A673 (cell line): Measurements from ENCODE around the gene LIX1. TPM values are rescaled to one million over a fixed set of nuclear protein-coding genes. Genes with fewer than 3 reads are reported as not detected.

Experiments used
- BruUV-seq: library from RNA; stranded (reverse); fragments of 400-500 nt; replicated peaks from 2 replicates; lab custom pipeline; 2021; lab: Mats Ljungman, UMichigan
- CTCF ChIA-PET: fragments of 300-600 bp; sonication (Branson Sonifier 250); formaldehyde crosslinking; loops from one replicate; lab custom pipeline; 2022; ENCODE audit warnings: antibody characterized with exemption; lab: Charles Lee
- POLR2A ChIA-PET: fragments of 300-600 bp; sonication (Branson Sonifier 250); formaldehyde crosslinking; loops from one replicate; lab custom pipeline; 2022; ENCODE audit warnings: antibody characterized with exemption; ENCODE audit not compliant: low non-redundant PET; lab: Charles Lee
- DNase-seq: peaks from one replicate; pipeline ENCODE4 v3.0.0-alpha.2; 2015; ENCODE audit warnings: low spot score
- H3K27ac ChIP-seq: fragments of 200-600 bp; sonication (generic); 2 replicates; pipeline ENCODE4 v1.5.1; 2016; ENCODE audit warnings: mixed run types, low read depth, mild to moderate bottlenecking, mixed read lengths, antibody characterized with exemption, low read length; ENCODE audit not compliant: poor library complexity, severe bottlenecking
- H3K27me3 ChIP-seq: fragments of 200-600 bp; sonication (generic); replicated peaks from 2 replicates; pipeline ENCODE4 v1.6.1; 2017; ENCODE audit warnings: mixed run types, low read depth, mild to moderate bottlenecking, mixed read lengths, antibody characterized with exemption, low read length; ENCODE audit not compliant: insufficient read depth, poor library complexity
- H3K36me3 ChIP-seq: fragments of 200-600 bp; sonication (generic); 2 replicates; pipeline ENCODE4 v1.6.1; 2016; ENCODE audit warnings: mixed run types, mild to moderate bottlenecking, mixed read lengths, antibody characterized with exemption, low read length; ENCODE audit not compliant: insufficient read depth, poor library complexity, severe bottlenecking
- H3K4me1 ChIP-seq: fragments of 200-600 bp; sonication (generic); 2 replicates; pipeline ENCODE4 v1.6.1; 2017; ENCODE audit warnings: mixed run types, mild to moderate bottlenecking, mixed read lengths, antibody characterized with exemption, low read length; ENCODE audit not compliant: insufficient read depth, poor library complexity, severe bottlenecking
- H3K4me3 ChIP-seq: fragments of 200-600 bp; sonication (generic); 2 replicates; pipeline ENCODE4 v1.5.1; 2016; ENCODE audit warnings: low read depth, mixed run types, mild to moderate bottlenecking, mixed read lengths, low read length; ENCODE audit not compliant: poor library complexity, severe bottlenecking
- H3K9me3 ChIP-seq: fragments of 200-600 bp; sonication (generic); 2 replicates; pipeline ENCODE4 v1.6.1; 2016; ENCODE audit warnings: mixed run types, low read depth, mild to moderate bottlenecking, mixed read lengths, antibody characterized with exemption, low read length; ENCODE audit not compliant: poor library complexity, severe bottlenecking
- CTCF ChIP-seq: fragments of 300-800, 200-600 bp; sonication (generic); conservative IDR thresholded peaks from 2 replicates; pipeline ENCODE4 v1.5.1; 2017; ENCODE audit warnings: low read depth, mild to moderate bottlenecking, antibody characterized with exemption, low read length, moderate library complexity, mixed read lengths
- EZH2 ChIP-seq: fragments of 200-600 bp; sonication (generic); IDR thresholded peaks from 2 replicates; pipeline ENCODE4 v1.6.1; 2017; ENCODE audit warnings: borderline replicate concordance, low read depth, mild to moderate bottlenecking, mixed read lengths, antibody characterized with exemption, low read length; ENCODE audit not compliant: poor library complexity, severe bottlenecking
- intact Hi-C: fragments of 100-400 bp; cut with micrococcal nuclease; formaldehyde crosslinking; loops from one replicate; pipeline ENCODE4 v1.10.0; 2022; ENCODE audit not compliant: unreplicated experiment
- total RNA-seq: library from RNA; stranded (reverse); gene quantifications from 2 replicates; pipeline ENCODE4 v1.2.3, GENCODE V29; 2021

LIX1 gene
- total RNA-seq, 1 experiment from 2014 or later, result not detected

GRCh38 chr5:97075649-97076048 lies 66.8 kb downstream of the LIX1 start:
- no peak overlapping the region for H3K27ac ChIP-seq
- no peak for DNase-seq
- H3K4me1 ChIP-seq, result no peaks in the 10 kb centered on the region
- ChIA-PET CTCF (no interaction called here), POLR2A (no interaction called here)
- H3K27me3 ChIP-seq, result no peaks in the 10 kb centered on the region
- TF ChIP-seq EZH2 (no peak), CTCF (no peak)
- BruUV-seq, result no TSS peak
- H3K36me3 ChIP-seq, result no peaks in the 10 kb centered on the region
- no peak overlapping the region for H3K4me3 ChIP-seq
- intact Hi-C loops, result no loop called here
- no peaks in the 10 kb centered on the region for H3K9me3 ChIP-seq

- no peak overlapping the region for H3K27ac ChIP-seq
- POLR2A ChIA-PET, result no interaction called here
- no peaks in the 10 kb centered on the region for H3K36me3 ChIP-seq
- intact Hi-C loops, result no loop called here
- no peak for TF ChIP-seq EZH2
- no peak for TF ChIP-seq CTCF
- H3K9me3 ChIP-seq, result no peaks in the 10 kb centered on the region
- no peak for DNase-seq
- no TSS peak for BruUV-seq
- H3K4me1 ChIP-seq, result no peaks in the 10 kb centered on the region
- CTCF ChIA-PET, result no interaction called here
- no peak overlapping the region for H3K4me3 ChIP-seq
- H3K27me3 ChIP-seq, result no peaks in the 10 kb centered on the region
These were observed 67.4 kb downstream of the LIX1 start for GRCh38 chr5:97074859-97075489.

- TF ChIP-seq CTCF, result no peak
- CTCF ChIA-PET, result interaction anchor here (0.7 kb wide), 1 partner anchor 259 kb away, joined by 3 read pairs; no protein-coding TSS in a partner anchor
- H3K9me3 ChIP-seq, result no peaks in the 10 kb centered on the region
- no peaks in the 10 kb centered on the region for H3K27me3 ChIP-seq
- no peak overlapping the region for H3K4me3 ChIP-seq
- POLR2A ChIA-PET, result no interaction called here
- no peaks in the 10 kb centered on the region for H3K36me3 ChIP-seq
- no peak overlapping the region for H3K27ac ChIP-seq
- intact Hi-C loops, result no loop called here
- no peak for DNase-seq
- no TSS peak for BruUV-seq
- no peaks in the 10 kb centered on the region for H3K4me1 ChIP-seq
These were observed 69.0 kb downstream of the LIX1 start for GRCh38 chr5:97073420-97073819.
